Activated B cell treated with CpG ODN at 0.5 μM for 24 hours (primary cell): ENCODE data around the gene PPP1R3C. TPM values are rescaled to one million over a fixed set of nuclear protein-coding genes. Genes with fewer than 3 reads are reported as not detected.

ENCODE experiments used
- ATAC-seq: fragments of 200-7000 bp; cut with Tn5 transposase; one replicate; pipeline ENCODE4 v1.10.0; 2021; ENCODE audit warnings: low read depth, mild to moderate bottlenecking, moderate library complexity
- CTCF ChIA-PET: fragments of 350-600 bp; sonication (Branson Sonifier 250); formaldehyde crosslinking; loops from one replicate; lab custom pipeline; 2021; ENCODE audit warnings: antibody characterized with exemption; lab: Charles Lee
- POLR2A ChIA-PET: fragments of 350-600 bp; sonication (Branson Sonifier 250); formaldehyde crosslinking; loops from one replicate; lab custom pipeline; 2021; ENCODE audit warnings: antibody characterized with exemption; lab: Charles Lee
- DNase-seq: peaks from one replicate; pipeline ENCODE4 v3.0.0; 2022
- H3K27ac Mint-ChIP-seq: one replicate; pipeline ENCODE4 v1.8.0; 2020; ENCODE audit warnings: mixed read lengths
- H3K27me3 Mint-ChIP-seq: one replicate; pipeline ENCODE4 v1.8.0; 2021; ENCODE audit warnings: mixed read lengths
- H3K36me3 Mint-ChIP-seq: one replicate; pipeline ENCODE4 v1.8.0; 2021; ENCODE audit warnings: low read depth, mixed read lengths
- H3K4me1 Mint-ChIP-seq: one replicate; pipeline ENCODE4 v1.8.0; 2021; ENCODE audit warnings: mixed read lengths
- H3K4me3 Mint-ChIP-seq: one replicate; pipeline ENCODE4 v1.8.0; 2020; ENCODE audit warnings: mild to moderate bottlenecking, mixed read lengths
- H3K9me3 Mint-ChIP-seq: one replicate; pipeline ENCODE4 v1.8.0; 2020; ENCODE audit warnings: mixed read lengths
- intact Hi-C: fragments of 100-400 bp; cut with micrococcal nuclease; formaldehyde crosslinking; loops from one replicate; pipeline ENCODE4 v1.15.1; 2024
- total RNA-seq: library from RNA; stranded (reverse); gene quantifications from 2 replicates; pipeline ENCODE4 v1.2.3, GENCODE V29; 2022
- TF ChIP-seq, protein P1 (sequence below): fragments of 200-600 bp; IDR thresholded peaks from one replicate; pipeline ENCODE4 v1.8.0; 2022; ENCODE audit warnings: antibody characterized with exemption, mild to moderate bottlenecking

Gene PPP1R3C
- total RNA-seq, 1 donor from 2014 or later = not detected

DNA sequence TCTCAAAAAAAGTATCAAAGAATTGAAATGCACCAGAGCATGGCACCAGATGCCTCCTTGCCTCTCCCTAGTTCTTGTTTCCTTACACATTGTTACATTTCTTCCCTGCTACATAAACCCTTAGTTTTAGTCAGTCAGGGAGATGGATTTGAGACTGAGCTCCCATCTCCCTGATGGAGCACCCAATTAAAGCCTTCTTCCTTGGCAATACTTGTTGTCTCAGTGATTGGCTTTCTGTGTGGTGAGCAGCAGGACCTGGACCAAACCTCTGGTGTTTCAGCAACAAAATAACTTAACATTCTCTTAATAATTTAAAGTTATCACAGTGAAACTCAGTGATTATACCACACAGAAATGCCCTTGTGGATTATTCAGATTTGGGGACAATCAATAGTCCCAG lies 26.9 kb downstream of the PPP1R3C start:
- peaks cover 7% of the 10 kb centered on the region for H3K9me3 Mint-ChIP-seq
- DNase-seq (no peak), ATAC-seq (no peak)
- ChIA-PET CTCF (interaction anchor here (1.0 kb wide), 1 partner anchor 26 kb away, joined by 3 read pairs; the partner anchor contains the start of gene PPP1R3C), POLR2A (no interaction called here)
- peaks cover 10% of the 10 kb centered on the region for H3K27me3 Mint-ChIP-seq
- no peaks in the 10 kb centered on the region for H3K36me3 Mint-ChIP-seq
- TF ChIP-seq, protein P1, sequence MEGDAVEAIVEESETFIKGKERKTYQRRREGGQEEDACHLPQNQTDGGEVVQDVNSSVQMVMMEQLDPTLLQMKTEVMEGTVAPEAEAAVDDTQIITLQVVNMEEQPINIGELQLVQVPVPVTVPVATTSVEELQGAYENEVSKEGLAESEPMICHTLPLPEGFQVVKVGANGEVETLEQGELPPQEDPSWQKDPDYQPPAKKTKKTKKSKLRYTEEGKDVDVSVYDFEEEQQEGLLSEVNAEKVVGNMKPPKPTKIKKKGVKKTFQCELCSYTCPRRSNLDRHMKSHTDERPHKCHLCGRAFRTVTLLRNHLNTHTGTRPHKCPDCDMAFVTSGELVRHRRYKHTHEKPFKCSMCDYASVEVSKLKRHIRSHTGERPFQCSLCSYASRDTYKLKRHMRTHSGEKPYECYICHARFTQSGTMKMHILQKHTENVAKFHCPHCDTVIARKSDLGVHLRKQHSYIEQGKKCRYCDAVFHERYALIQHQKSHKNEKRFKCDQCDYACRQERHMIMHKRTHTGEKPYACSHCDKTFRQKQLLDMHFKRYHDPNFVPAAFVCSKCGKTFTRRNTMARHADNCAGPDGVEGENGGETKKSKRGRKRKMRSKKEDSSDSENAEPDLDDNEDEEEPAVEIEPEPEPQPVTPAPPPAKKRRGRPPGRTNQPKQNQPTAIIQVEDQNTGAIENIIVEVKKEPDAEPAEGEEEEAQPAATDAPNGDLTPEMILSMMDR = no peak
- intact Hi-C loops = no loop called here
- H3K4me1 Mint-ChIP-seq = no peaks in the 10 kb centered on the region
- no peak overlapping the region for H3K27ac Mint-ChIP-seq
- no peak overlapping the region for H3K4me3 Mint-ChIP-seq

DNA sequence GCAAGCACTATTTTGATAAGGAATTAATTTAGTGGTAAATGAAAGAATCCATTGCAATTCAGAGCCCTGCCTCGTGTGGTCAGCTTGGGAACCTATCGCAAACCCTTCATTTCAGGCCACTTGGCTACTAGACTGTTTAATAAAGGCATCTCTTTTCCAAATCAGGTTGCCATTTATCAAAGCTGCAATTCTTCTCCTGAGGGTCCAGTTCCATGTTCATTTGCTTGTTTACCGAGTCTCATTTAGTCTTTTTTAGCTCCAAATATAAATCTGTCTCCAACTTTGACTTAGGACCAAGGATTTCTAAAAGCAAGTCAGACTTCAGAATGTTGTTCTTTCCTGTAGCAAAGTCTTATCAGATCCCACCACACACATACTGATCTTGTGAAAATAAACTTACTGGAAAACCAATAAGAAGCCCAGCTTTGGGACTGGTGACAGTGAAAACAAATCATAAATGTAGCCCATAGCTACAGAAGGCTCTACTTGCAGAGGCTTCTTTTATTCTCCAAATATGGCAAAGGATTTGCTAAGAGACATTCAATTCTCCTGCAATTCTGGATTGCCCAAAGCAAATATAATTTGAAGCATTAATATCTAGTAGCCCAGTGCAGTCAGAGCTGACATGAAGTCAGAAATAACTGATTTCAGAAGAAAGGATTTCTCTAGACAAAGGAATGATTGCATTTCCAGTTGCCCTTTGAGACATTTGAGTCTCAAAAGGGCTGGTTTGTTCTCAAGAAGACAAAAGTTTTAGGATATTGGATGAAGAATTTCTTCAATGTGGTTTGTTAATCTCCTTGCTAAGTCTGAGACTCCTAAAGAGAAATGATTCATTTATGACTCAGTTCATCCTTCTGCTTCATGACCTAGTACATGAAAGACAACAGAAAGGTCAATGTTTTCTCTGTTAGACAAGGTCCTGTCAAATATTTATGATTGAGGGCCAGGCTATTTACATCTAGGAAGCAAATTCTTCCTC lies 28.0 kb downstream of the PPP1R3C start:
- Mint-ChIP-seq H3K4me1 (no peaks in the 10 kb centered on the region), H3K27ac (no peak overlapping the region), H3K4me3 (no peak overlapping the region), H3K9me3 (peaks cover 7% of the 10 kb centered on the region), H3K36me3 (no peaks in the 10 kb centered on the region), H3K27me3 (peaks cover 4% of the 10 kb centered on the region)
- CTCF ChIA-PET = no interaction called here
- TF ChIP-seq, protein P1 = no peak
- DNase-seq (no peak), ATAC-seq (no peak)
- intact Hi-C loops = no loop called here
- POLR2A ChIA-PET = interaction anchor here (0.6 kb wide), 1 partner anchor 803 kb away, joined by 5 read pairs; no protein-coding TSS in a partner anchor

DNA sequence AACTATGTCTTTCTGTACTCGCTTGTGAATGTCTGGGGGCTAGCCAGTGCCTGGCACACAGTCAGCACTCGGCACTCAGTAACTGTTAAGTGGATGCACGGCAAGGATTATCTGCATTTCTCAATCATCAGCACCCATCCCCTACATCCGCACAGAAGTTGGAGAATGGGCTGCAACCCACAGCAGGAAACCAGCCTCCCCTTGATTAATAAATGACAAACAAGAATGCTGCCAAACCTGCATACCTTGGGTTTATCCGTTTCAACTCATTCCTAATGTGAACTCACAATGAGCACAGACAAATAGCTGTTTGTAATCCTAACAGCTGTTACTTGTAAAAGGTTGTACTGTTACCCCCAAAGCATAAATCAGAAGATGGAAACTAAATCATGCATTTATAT lies 28.9 kb downstream of the PPP1R3C start:
- Mint-ChIP-seq H3K4me1 (no peaks in the 10 kb centered on the region), H3K4me3 (no peak overlapping the region), H3K36me3 (no peaks in the 10 kb centered on the region), H3K9me3 (peaks cover 7% of the 10 kb centered on the region), H3K27me3 (peaks cover 4% of the 10 kb centered on the region), H3K27ac (no peak overlapping the region)
- ChIA-PET POLR2A (interaction anchor here (0.6 kb wide), 1 partner anchor 804 kb away, joined by 5 read pairs; no protein-coding TSS in a partner anchor), CTCF (no interaction called here)
- no peak for ATAC-seq
- intact Hi-C loops = no loop called here
- TF ChIP-seq, protein P1 = no peak
- no peak for DNase-seq

DNA sequence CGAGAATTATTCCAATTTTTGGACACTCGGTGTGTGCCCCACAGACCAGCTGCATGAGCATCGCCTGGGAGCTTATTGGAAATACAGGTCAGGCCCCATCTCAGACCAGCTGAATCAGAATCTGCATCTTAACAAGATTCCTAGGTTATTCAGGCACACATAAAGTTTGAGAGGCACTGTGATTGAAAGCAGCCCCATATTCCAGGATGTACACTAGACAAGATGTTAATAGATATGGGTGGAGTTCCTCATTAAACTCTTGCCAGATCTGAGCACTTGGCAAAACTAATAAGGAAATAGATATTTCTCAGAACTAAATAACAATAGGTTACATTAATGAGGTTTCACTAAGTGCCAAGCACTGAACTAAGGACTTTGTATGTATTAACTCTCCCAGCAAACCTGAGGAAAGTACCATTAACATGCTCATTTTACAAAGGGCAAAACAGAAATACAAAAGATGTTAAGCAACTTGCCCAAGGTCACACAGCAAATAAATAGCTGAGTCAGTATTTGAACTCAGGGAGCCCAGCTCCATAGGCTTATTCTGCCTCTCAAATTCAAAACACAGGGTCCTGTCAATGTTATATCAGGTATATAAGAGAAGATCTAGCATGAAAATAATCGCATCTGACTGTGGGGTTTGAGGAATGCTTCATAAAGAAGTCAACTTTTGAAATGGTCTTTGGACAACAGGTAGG lies 29.9 kb downstream of the PPP1R3C start:
- CTCF ChIA-PET = no interaction called here
- no peak for ATAC-seq

More for the DNA sequence above, 29.9 kb downstream of the PPP1R3C start:
- POLR2A ChIA-PET = no interaction called here
- TF ChIP-seq, protein P1 = no peak
- Mint-ChIP-seq H3K9me3 (peaks cover 7% of the 10 kb centered on the region), H3K4me3 (no peak overlapping the region), H3K36me3 (no peaks in the 10 kb centered on the region), H3K27ac (no peak overlapping the region), H3K27me3 (peaks cover 4% of the 10 kb centered on the region), H3K4me1 (no peaks in the 10 kb centered on the region)
- no peak for DNase-seq
- intact Hi-C loops = no loop called here
